ENCODE results near the gene FARP2.

DNA sequence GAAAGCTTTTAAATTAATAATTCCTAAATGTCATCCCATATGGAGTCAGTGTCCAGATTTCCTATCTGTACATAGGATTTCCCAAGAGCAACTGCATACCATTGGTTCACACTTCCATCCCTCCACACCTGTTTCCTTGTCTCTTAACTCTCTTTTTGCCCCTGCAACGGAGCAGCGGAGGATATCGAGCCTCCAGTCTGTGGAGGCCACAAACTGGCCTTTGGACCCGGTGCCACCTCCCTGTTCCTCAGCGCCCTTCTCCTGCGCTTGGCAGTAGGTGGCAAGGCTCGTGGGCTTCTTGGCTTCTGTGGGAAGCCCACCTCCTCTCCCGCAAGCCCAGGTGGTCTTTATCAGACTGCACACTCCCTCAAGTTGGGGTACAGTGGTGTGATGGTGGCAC lies 176.1 kb downstream of the FARP2 start:
- TF ChIP-seq, protein P1, sequence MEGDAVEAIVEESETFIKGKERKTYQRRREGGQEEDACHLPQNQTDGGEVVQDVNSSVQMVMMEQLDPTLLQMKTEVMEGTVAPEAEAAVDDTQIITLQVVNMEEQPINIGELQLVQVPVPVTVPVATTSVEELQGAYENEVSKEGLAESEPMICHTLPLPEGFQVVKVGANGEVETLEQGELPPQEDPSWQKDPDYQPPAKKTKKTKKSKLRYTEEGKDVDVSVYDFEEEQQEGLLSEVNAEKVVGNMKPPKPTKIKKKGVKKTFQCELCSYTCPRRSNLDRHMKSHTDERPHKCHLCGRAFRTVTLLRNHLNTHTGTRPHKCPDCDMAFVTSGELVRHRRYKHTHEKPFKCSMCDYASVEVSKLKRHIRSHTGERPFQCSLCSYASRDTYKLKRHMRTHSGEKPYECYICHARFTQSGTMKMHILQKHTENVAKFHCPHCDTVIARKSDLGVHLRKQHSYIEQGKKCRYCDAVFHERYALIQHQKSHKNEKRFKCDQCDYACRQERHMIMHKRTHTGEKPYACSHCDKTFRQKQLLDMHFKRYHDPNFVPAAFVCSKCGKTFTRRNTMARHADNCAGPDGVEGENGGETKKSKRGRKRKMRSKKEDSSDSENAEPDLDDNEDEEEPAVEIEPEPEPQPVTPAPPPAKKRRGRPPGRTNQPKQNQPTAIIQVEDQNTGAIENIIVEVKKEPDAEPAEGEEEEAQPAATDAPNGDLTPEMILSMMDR (conservative IDR thresholded peaks at IDR 0.05 in 1 of 2, IDR thresholded peaks at IDR 0.05 in 1 of 2; ENCODE audit: extremely low read depth in 1 of 2, insufficient read depth in 1 of 2, low read depth in 1 of 2, low read length in 2 of 2), result no peak
- TF ChIP-seq EZH2 (IDR thresholded peaks at IDR 0.05; ENCODE audit: borderline replicate concordance, low read length), result no peak
